Measurements from ENCODE around the gene DOC2B.
A peak's percentile ranks its signal among the peaks of the same experiment; 100 is the strongest.
"Not testable (repeated sequence)": the region's sequence is repeated elsewhere in the genome, so short reads cannot be mapped to it uniquely, and the experiment has no call there.

The DOC2B gene

DNA sequence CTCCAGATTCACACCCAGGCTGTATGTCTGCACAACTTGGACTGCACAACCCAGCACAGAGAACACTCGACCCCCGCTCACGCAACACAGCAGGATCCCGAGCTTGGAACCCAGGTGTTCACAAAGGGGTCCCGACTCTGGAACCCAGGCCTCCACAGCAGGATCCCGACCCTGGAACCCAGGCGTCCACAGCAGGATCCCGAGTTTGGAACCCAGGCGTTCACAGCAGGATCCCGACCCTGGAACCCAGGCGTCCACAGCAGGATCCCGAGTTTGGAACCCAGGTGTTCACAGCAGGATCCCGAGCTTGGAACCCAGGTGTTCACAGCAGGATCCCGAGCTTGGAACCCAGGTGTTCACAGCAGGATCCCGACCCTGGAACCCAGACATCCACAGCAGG is 16.8 kb upstream of the DOC2B start:
- not testable (repeated sequence) for H3K4me3 ChIP-seq (ENCODE audit: low read length); DNase-seq; H3F3A ChIP-seq (ENCODE audit: insufficient read depth, low read length); H3K9me3 ChIP-seq (replicated peaks; ENCODE audit: insufficient read depth, low read length); H3K27ac ChIP-seq (ENCODE audit: low read length); H3K4me1 ChIP-seq (ENCODE audit: low read length); H2AFZ ChIP-seq (ENCODE audit: low read length); H3K36me3 ChIP-seq (replicated peaks; ENCODE audit: insufficient read depth, low read length); H3K4me2 ChIP-seq (ENCODE audit: low read depth, low read length); H3K79me2 ChIP-seq (ENCODE audit: low read length); H3K9me2 ChIP-seq (replicated peaks; ENCODE audit: insufficient read depth, low read length); H3K9ac ChIP-seq (ENCODE audit: low read length); H4K20me1 ChIP-seq (ENCODE audit: insufficient read depth, low read length)
- TF ChIP-seq EZH2phosphoT487 (IDR thresholded peaks at IDR 0.05; ENCODE audit: low read length) (peak; percentile 71; the same call in 1 of the 2 replicates), EZH2 (optimal IDR thresholded peaks at IDR 0.05; ENCODE audit: low read depth, low read length) (peak; percentile 95)
- peaks cover 96% of the 10 kb centered on the region for H3K27me3 ChIP-seq (replicated peaks; ENCODE audit: insufficient read depth, low read length)

- H3K27ac ChIP-seq (ENCODE audit: low read length) = no peak overlapping the region
- H3K79me2 ChIP-seq (ENCODE audit: low read length) = no peaks in the 10 kb centered on the region
- no peaks in the 10 kb centered on the region for H3K9me2 ChIP-seq (replicated peaks; ENCODE audit: insufficient read depth, low read length)
- TF ChIP-seq EZH2 (optimal IDR thresholded peaks at IDR 0.05; ENCODE audit: low read depth, low read length) (no peak), EZH2phosphoT487 (IDR thresholded peaks at IDR 0.05; ENCODE audit: low read length) (no peak), CTCF (IDR thresholded peaks at IDR 0.05; ENCODE audit: low read length) (no peak)
- no peaks in the 10 kb centered on the region for H3K36me3 ChIP-seq (replicated peaks; ENCODE audit: insufficient read depth, low read length)
- H3K4me3 ChIP-seq (ENCODE audit: low read length) = no peak overlapping the region
- no peak overlapping the region for H3K4me2 ChIP-seq (ENCODE audit: low read depth, low read length)
- H3K27me3 ChIP-seq (replicated peaks; ENCODE audit: insufficient read depth, low read length) = peaks cover 88% of the 10 kb centered on the region
- H3K4me1 ChIP-seq (ENCODE audit: low read length) = no peaks in the 10 kb centered on the region
- no peaks in the 10 kb centered on the region for H3F3A ChIP-seq (ENCODE audit: insufficient read depth, low read length)
- no peak for DNase-seq
- H3K9me3 ChIP-seq (replicated peaks; ENCODE audit: insufficient read depth, low read length) = no peaks in the 10 kb centered on the region
- no peaks in the 10 kb centered on the region for H4K20me1 ChIP-seq (ENCODE audit: insufficient read depth, low read length)
- no peak overlapping the region for H2AFZ ChIP-seq (ENCODE audit: low read length)
- no peak overlapping the region for H3K9ac ChIP-seq (ENCODE audit: low read length)
Measured at GRCh38 chr17:197352-197751, 15.9 kb upstream of the DOC2B start.

GRCh38 chr17:194828-195602 is 13.6 kb upstream of the DOC2B start:
- no peak overlapping the region for H3K9ac ChIP-seq (ENCODE audit: low read length)
- no peak for DNase-seq
- H3K4me2 ChIP-seq (ENCODE audit: low read depth, low read length) = no peak overlapping the region
- H3K4me1 ChIP-seq (ENCODE audit: low read length) = no peaks in the 10 kb centered on the region
- H3F3A ChIP-seq (ENCODE audit: insufficient read depth, low read length) = no peaks in the 10 kb centered on the region
- no peaks in the 10 kb centered on the region for H3K79me2 ChIP-seq (ENCODE audit: low read length)
- H3K9me3 ChIP-seq (replicated peaks; ENCODE audit: insufficient read depth, low read length) = no peaks in the 10 kb centered on the region
- no peak overlapping the region for H2AFZ ChIP-seq (ENCODE audit: low read length)
- H3K36me3 ChIP-seq (replicated peaks; ENCODE audit: insufficient read depth, low read length) = no peaks in the 10 kb centered on the region
- peaks cover 69% of the 10 kb centered on the region for H3K27me3 ChIP-seq (replicated peaks; ENCODE audit: insufficient read depth, low read length)
- TF ChIP-seq EZH2 (optimal IDR thresholded peaks at IDR 0.05; ENCODE audit: low read depth, low read length) (no peak), CTCF (IDR thresholded peaks at IDR 0.05; ENCODE audit: low read length) (no peak), EZH2phosphoT487 (IDR thresholded peaks at IDR 0.05; ENCODE audit: low read length) (no peak)
- no peaks in the 10 kb centered on the region for H4K20me1 ChIP-seq (ENCODE audit: insufficient read depth, low read length)
- no peaks in the 10 kb centered on the region for H3K9me2 ChIP-seq (replicated peaks; ENCODE audit: insufficient read depth, low read length)
- H3K27ac ChIP-seq (ENCODE audit: low read length) = no peak overlapping the region
- H3K4me3 ChIP-seq (ENCODE audit: low read length) = no peak overlapping the region
